ENCODE measurements around the gene SPINK5. TPM values are rescaled to one million over a fixed set of nuclear protein-coding genes. Genes with fewer than 3 reads are reported as not detected.

Gene SPINK5
- total RNA-seq, 1 experiment from 2014 or later: not detected

GRCh38 chr5:148072207-148072606, 8.4 kb downstream of the SPINK5 start:
- CTCF ChIA-PET: no interaction called here

GRCh38 chr5:148075529-148075928, 11.7 kb downstream of the SPINK5 start:
- no TSS peak for BruUV-seq (replicated peaks)
- Histone ChIP-seq H3K9me3 (ENCODE audit: low read depth, low read length, poor library complexity, severe bottlenecking) (no peaks in the 10 kb centered on the region), H3K36me3 (ENCODE audit: insufficient read depth, low read length, poor library complexity, severe bottlenecking) (no peaks in the 10 kb centered on the region), H3K27me3 (replicated peaks; ENCODE audit: insufficient read depth, low read depth, low read length, poor library complexity) (peaks cover 51% of the 10 kb centered on the region), H3K4me1 (ENCODE audit: insufficient read depth, low read length, poor library complexity, severe bottlenecking) (no peaks in the 10 kb centered on the region), H3K27ac (ENCODE audit: low read depth, low read length, poor library complexity, severe bottlenecking) (no peak overlapping the region), H3K4me3 (ENCODE audit: low read depth, low read length, poor library complexity, severe bottlenecking) (no peak overlapping the region)
- ChIA-PET CTCF (no interaction called here), POLR2A (ENCODE audit: low non-redundant PET) (no interaction called here)
- no peak for DNase-seq (ENCODE audit: low spot score)
- intact Hi-C loops (cut with micrococcal nuclease; ENCODE audit: unreplicated experiment): no loop called here
- TF ChIP-seq, protein P1, sequence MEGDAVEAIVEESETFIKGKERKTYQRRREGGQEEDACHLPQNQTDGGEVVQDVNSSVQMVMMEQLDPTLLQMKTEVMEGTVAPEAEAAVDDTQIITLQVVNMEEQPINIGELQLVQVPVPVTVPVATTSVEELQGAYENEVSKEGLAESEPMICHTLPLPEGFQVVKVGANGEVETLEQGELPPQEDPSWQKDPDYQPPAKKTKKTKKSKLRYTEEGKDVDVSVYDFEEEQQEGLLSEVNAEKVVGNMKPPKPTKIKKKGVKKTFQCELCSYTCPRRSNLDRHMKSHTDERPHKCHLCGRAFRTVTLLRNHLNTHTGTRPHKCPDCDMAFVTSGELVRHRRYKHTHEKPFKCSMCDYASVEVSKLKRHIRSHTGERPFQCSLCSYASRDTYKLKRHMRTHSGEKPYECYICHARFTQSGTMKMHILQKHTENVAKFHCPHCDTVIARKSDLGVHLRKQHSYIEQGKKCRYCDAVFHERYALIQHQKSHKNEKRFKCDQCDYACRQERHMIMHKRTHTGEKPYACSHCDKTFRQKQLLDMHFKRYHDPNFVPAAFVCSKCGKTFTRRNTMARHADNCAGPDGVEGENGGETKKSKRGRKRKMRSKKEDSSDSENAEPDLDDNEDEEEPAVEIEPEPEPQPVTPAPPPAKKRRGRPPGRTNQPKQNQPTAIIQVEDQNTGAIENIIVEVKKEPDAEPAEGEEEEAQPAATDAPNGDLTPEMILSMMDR (conservative IDR thresholded peaks at IDR 0.05; ENCODE audit: low read depth, low read length): no peak
- no peak for TF ChIP-seq EZH2 (IDR thresholded peaks at IDR 0.05; ENCODE audit: borderline replicate concordance, low read depth, low read length, poor library complexity, severe bottlenecking)

More at GRCh38 chr5:148072207-148072606, 8.4 kb downstream of the SPINK5 start:
- POLR2A ChIA-PET (ENCODE audit: low non-redundant PET): no interaction called here
- BruUV-seq (replicated peaks): no TSS peak
- intact Hi-C loops (cut with micrococcal nuclease; ENCODE audit: unreplicated experiment): no loop called here
- DNase-seq (ENCODE audit: low spot score): no peak
- H3K9me3 ChIP-seq (ENCODE audit: low read depth, low read length, poor library complexity, severe bottlenecking): no peaks in the 10 kb centered on the region
- no peak for TF ChIP-seq EZH2 (IDR thresholded peaks at IDR 0.05; ENCODE audit: borderline replicate concordance, low read depth, low read length, poor library complexity, severe bottlenecking)
- TF ChIP-seq, protein P1 (conservative IDR thresholded peaks at IDR 0.05; ENCODE audit: low read depth, low read length): no peak
- peaks cover 53% of the 10 kb centered on the region for H3K27me3 ChIP-seq (replicated peaks; ENCODE audit: insufficient read depth, low read depth, low read length, poor library complexity)
- no peaks in the 10 kb centered on the region for H3K36me3 ChIP-seq (ENCODE audit: insufficient read depth, low read length, poor library complexity, severe bottlenecking)
- no peaks in the 10 kb centered on the region for H3K4me1 ChIP-seq (ENCODE audit: insufficient read depth, low read length, poor library complexity, severe bottlenecking)
- H3K27ac ChIP-seq (ENCODE audit: low read depth, low read length, poor library complexity, severe bottlenecking): no peak overlapping the region
- no peak overlapping the region for H3K4me3 ChIP-seq (ENCODE audit: low read depth, low read length, poor library complexity, severe bottlenecking)

- POLR2A ChIA-PET (ENCODE audit: low non-redundant PET): no interaction called here
- no TSS peak for BruUV-seq (replicated peaks)
- CTCF ChIA-PET: no interaction called here
- DNase-seq (ENCODE audit: low spot score): no peak
- H3K4me1 ChIP-seq (ENCODE audit: insufficient read depth, low read length, poor library complexity, severe bottlenecking): no peaks in the 10 kb centered on the region
- H3K9me3 ChIP-seq (ENCODE audit: low read depth, low read length, poor library complexity, severe bottlenecking): no peaks in the 10 kb centered on the region
- no peaks in the 10 kb centered on the region for H3K36me3 ChIP-seq (ENCODE audit: insufficient read depth, low read length, poor library complexity, severe bottlenecking)
- intact Hi-C loops (cut with micrococcal nuclease; ENCODE audit: unreplicated experiment): no loop called here
- TF ChIP-seq EZH2 (IDR thresholded peaks at IDR 0.05; ENCODE audit: borderline replicate concordance, low read depth, low read length, poor library complexity, severe bottlenecking): no peak
- TF ChIP-seq, protein P1 (conservative IDR thresholded peaks at IDR 0.05; ENCODE audit: low read depth, low read length): no peak
- no peak overlapping the region for H3K27ac ChIP-seq (ENCODE audit: low read depth, low read length, poor library complexity, severe bottlenecking)
- peaks cover 27% of the 10 kb centered on the region for H3K27me3 ChIP-seq (replicated peaks; ENCODE audit: insufficient read depth, low read depth, low read length, poor library complexity)
- H3K4me3 ChIP-seq (ENCODE audit: low read depth, low read length, poor library complexity, severe bottlenecking): no peak overlapping the region
These were observed 19.4 kb downstream of the SPINK5 start for GRCh38 chr5:148083203-148083602.

Data from A673 (cell line).